Neural cell (in vitro differentiated cells): ENCODE results near the gene MATN3. TPM values are rescaled to one million over a fixed set of nuclear protein-coding genes. Genes with fewer than 3 reads are reported as not detected.

ENCODE experiments used
- H2AFZ ChIP-seq: fragments of 200-600, 300-800 bp; sonication (generic), shearing (Covaris generic); 2 replicates; pipeline ENCODE4 v1.6.0; 2014; ENCODE audit warnings: low read depth, mild to moderate bottlenecking, antibody characterized with exemption, low read length, moderate library complexity
- H3F3A ChIP-seq: fragments of 200-600 bp; shearing (Covaris generic); 2 replicates; pipeline ENCODE4 v1.6.1; 2016; ENCODE audit warnings: mild to moderate bottlenecking, moderate library complexity, mixed read lengths, antibody characterized with exemption, low read length; ENCODE audit not compliant: insufficient read depth, poor library complexity, severe bottlenecking
- H3K27ac ChIP-seq: fragments of 200-600, 300-800 bp; sonication (generic), shearing (Covaris generic); 2 replicates; pipeline ENCODE4 v1.5.1; 2014; ENCODE audit warnings: mild to moderate bottlenecking, low read length, moderate library complexity
- H3K27me3 ChIP-seq: fragments of 300-800, 200-600 bp; sonication (generic), shearing (Covaris generic); 2 replicates; pipeline ENCODE4 v1.6.0; 2014; ENCODE audit warnings: mild to moderate bottlenecking, low read depth, low read length, moderate library complexity; ENCODE audit not compliant: insufficient read depth
- H3K36me3 ChIP-seq: fragments of 300-800, 200-600 bp; sonication (generic), shearing (Covaris generic); 2 replicates; pipeline ENCODE4 v1.5.1; 2014; ENCODE audit warnings: mild to moderate bottlenecking, antibody characterized with exemption, low read length, moderate library complexity; ENCODE audit not compliant: insufficient read depth
- H3K4me2 ChIP-seq: fragments of 300-800, 200-600 bp; sonication (generic), shearing (Covaris generic); 2 replicates; pipeline ENCODE4 v1.6.0; 2014; ENCODE audit warnings: mild to moderate bottlenecking, low read length
- H3K4me3 ChIP-seq: fragments of 300-800, 200-600 bp; sonication (generic), shearing (Covaris generic); 2 replicates; pipeline ENCODE4 v1.5.1; 2014; ENCODE audit warnings: mild to moderate bottlenecking, low read length, moderate library complexity
- H3K79me2 ChIP-seq: fragments of 200-600 bp; shearing (Covaris generic); replicated peaks from 2 replicates; pipeline ENCODE4 v1.6.0; 2014; ENCODE audit warnings: mild to moderate bottlenecking, low read length, moderate library complexity; ENCODE audit not compliant: insufficient read depth
- H3K9ac ChIP-seq: fragments of 300-800, 200-600 bp; sonication (generic), shearing (Covaris generic); 2 replicates; pipeline ENCODE4 v1.6.1; 2016; ENCODE audit warnings: mild to moderate bottlenecking, low read length, mixed read lengths
- H3K9me2 ChIP-seq: fragments of 200-600 bp; shearing (Covaris generic); 2 replicates; pipeline ENCODE4 v1.6.1; 2016; ENCODE audit warnings: mild to moderate bottlenecking, low read length, mixed read lengths; ENCODE audit not compliant: insufficient read depth
- H3K9me3 ChIP-seq: fragments of 200-600, 300-800 bp; sonication (generic), shearing (Covaris generic); 2 replicates; pipeline ENCODE4 v1.6.1; 2016; ENCODE audit warnings: mild to moderate bottlenecking, mixed run types, low read length, moderate library complexity, mixed read lengths
- H4K20me1 ChIP-seq: fragments of 200-600 bp; shearing (Covaris generic); 2 replicates; pipeline ENCODE4 v1.6.1; 2016; ENCODE audit warnings: mild to moderate bottlenecking, mixed run types; ENCODE audit not compliant: insufficient read depth
- CTCF ChIP-seq: fragments of 450-650 bp; IDR thresholded peaks from 2 replicates; pipeline ENCODE4 v1.5.1; 2014; ENCODE audit warnings: antibody characterized with exemption, mild to moderate bottlenecking, moderate library complexity; ENCODE audit not compliant: poor library complexity, severe bottlenecking
- EP300 ChIP-seq: fragments of 450-650 bp; conservative IDR thresholded peaks from 2 replicates; pipeline ENCODE4 v1.6.1; 2014; ENCODE audit warnings: antibody characterized with exemption, mild to moderate bottlenecking, moderate library complexity; ENCODE audit not compliant: poor library complexity, severe bottlenecking
- EZH2 ChIP-seq: fragments of 200-600, 300-800 bp; shearing (Covaris generic), sonication (generic); IDR thresholded peaks from 2 replicates; pipeline ENCODE4 v1.6.1; 2014; ENCODE audit warnings: antibody characterized with exemption, low read length, borderline replicate concordance, mild to moderate bottlenecking; ENCODE audit not compliant: insufficient read depth, poor library complexity, severe bottlenecking
- MXI1 ChIP-seq: fragments of 450-650 bp; conservative IDR thresholded peaks from 2 replicates; pipeline ENCODE4 v1.6.1; 2014; ENCODE audit warnings: antibody characterized with exemption, mild to moderate bottlenecking; ENCODE audit not compliant: poor library complexity, severe bottlenecking
- POLR2AphosphoS5 ChIP-seq: IDR thresholded peaks from 2 replicates; pipeline ENCODE4 v1.6.1; 2012
- RAD21 ChIP-seq: fragments of 450-650 bp; conservative IDR thresholded peaks from 2 replicates; pipeline ENCODE4 v1.6.1; 2014; ENCODE audit warnings: antibody characterized with exemption, mild to moderate bottlenecking, moderate library complexity
- REST ChIP-seq: IDR thresholded peaks from 2 replicates; pipeline ENCODE4 v1.6.1; 2012; ENCODE audit warnings: borderline replicate concordance
- SMC3 ChIP-seq: fragments of 450-650 bp; conservative IDR thresholded peaks from 2 replicates; pipeline ENCODE4 v1.6.1; 2014; ENCODE audit warnings: antibody characterized with exemption, mild to moderate bottlenecking, moderate library complexity; ENCODE audit not compliant: poor library complexity
- TAF1 ChIP-seq: IDR thresholded peaks from 2 replicates; pipeline ENCODE4 v1.6.1; 2012; ENCODE audit warnings: low read depth
- polyA plus RNA-seq: library from polyadenylated mRNA; depleted of rRNA; stranded (reverse); fragments of >200 nt; gene quantifications from 2 replicates; pipeline ENCODE4 v1.2.3, GENCODE V29; 2014

MATN3 gene
- polyA plus RNA-seq, 1 donor from 2014 or later = 0.90 TPM

GRCh38 chr2:19989667-19990415 lies 22.6 kb downstream of the MATN3 start, which contains the start of gene WDR35:
TSS of gene WDR35 (minus strand) at chr2:19990105. CDS start at chr2:19990015, 90 bp downstream.
- peak; percentile 97 for TF ChIP-seq POLR2AphosphoS5
- TF ChIP-seq EP300 = no peak
- no peak for TF ChIP-seq SMC3
- no peak for TF ChIP-seq CTCF
- TF ChIP-seq REST = no peak
- TF ChIP-seq RAD21 = peak; percentile 19
- no peak for TF ChIP-seq EZH2
- TF ChIP-seq MXI1 = peak; percentile 98
- peak; percentile 57 for TF ChIP-seq TAF1
- Histone ChIP-seq H4K20me1 (no peaks in the 10 kb centered on the region), H3K36me3 (no peaks in the 10 kb centered on the region), H3K27ac (peak within 1 kb of the TSS; percentile 72), H3K9ac (peak within 1 kb of the TSS; percentile 75), H3K4me2 (peak within 1 kb of the TSS; percentile 78), H2AFZ (peak within 1 kb of the TSS; percentile 80), H3K79me2 (peaks cover 18% of the 10 kb centered on the region), H3K9me3 (no peaks in the 10 kb centered on the region), H3K9me2 (no peaks in the 10 kb centered on the region), H3K27me3 (no peaks in the 10 kb centered on the region), H3K4me3 (peak within 1 kb of the TSS; percentile 77), H3F3A (no peaks in the 10 kb centered on the region)

GRCh38 chr2:19989342-19989666 lies 23.2 kb downstream of the MATN3 start:
- H3K9ac ChIP-seq = peak overlapping the region; percentile 75
- H3K79me2 ChIP-seq = peaks cover 18% of the 10 kb centered on the region
- peak overlapping the region; percentile 77 for H3K4me3 ChIP-seq
- peak overlapping the region; percentile 80 for H2AFZ ChIP-seq
- H3K27ac ChIP-seq = peak overlapping the region; percentile 72
- H3K9me2 ChIP-seq = no peaks in the 10 kb centered on the region
- no peaks in the 10 kb centered on the region for H3K9me3 ChIP-seq
- no peaks in the 10 kb centered on the region for H4K20me1 ChIP-seq
- TF ChIP-seq CTCF = no peak
- TF ChIP-seq RAD21 = no peak
- TF ChIP-seq TAF1 = no peak
- TF ChIP-seq REST = no peak
- TF ChIP-seq EZH2 = no peak
- no peak for TF ChIP-seq SMC3
- no peak for TF ChIP-seq POLR2AphosphoS5
- no peak for TF ChIP-seq EP300
- TF ChIP-seq MXI1 = no peak
- no peaks in the 10 kb centered on the region for H3K36me3 ChIP-seq
- H3K27me3 ChIP-seq = no peaks in the 10 kb centered on the region
- H3K4me2 ChIP-seq = peak overlapping the region; percentile 78
- no peaks in the 10 kb centered on the region for H3F3A ChIP-seq
